SW 1271 (cell line): Measurements from ENCODE around the gene ANKH.
"Not testable (repeated sequence)": the region's sequence is repeated elsewhere in the genome, so short reads cannot be mapped to it uniquely, and the experiment has no call there.

Experiments used
- DNase-seq, 2 experiments: peaks; one replicate each; lab custom pipeline; 2025; lab: John Stamatoyannopoulos, UW

Gene ANKH

GRCh38 chr5:14871214-14872069 is at the start of gene ANKH:
Gene ANKH (minus strand): TSS chr5:14871778. CDS start chr5:14871447, 331 bp downstream.
- DNase-seq: peak; percentile 70 to 71

DNA sequence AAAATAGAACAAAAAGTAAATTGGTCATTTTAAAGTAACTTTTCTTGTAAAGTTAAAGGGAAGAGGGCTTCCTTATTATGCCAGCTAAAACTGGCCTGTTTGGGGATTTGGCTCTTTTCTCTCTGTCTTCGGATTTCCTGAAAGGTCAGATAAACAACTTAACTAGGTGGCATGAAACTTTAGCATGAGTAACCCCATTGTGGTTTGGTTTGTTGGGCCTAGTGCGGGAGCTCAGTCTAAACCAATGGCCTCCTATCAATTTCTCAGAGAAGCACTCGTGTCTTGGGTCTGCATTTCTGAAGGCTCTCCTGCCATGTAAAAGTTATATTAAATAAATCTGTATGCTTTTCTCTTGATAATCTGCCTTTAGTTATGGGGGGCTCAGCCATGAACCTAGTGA is 48.5 kb upstream of the ANKH start:
- no peak for DNase-seq

- DNase-seq: not testable (repeated sequence)
These were observed 47.5 kb upstream of the ANKH start for GRCh38 chr5:14919106-14919505.

DNA sequence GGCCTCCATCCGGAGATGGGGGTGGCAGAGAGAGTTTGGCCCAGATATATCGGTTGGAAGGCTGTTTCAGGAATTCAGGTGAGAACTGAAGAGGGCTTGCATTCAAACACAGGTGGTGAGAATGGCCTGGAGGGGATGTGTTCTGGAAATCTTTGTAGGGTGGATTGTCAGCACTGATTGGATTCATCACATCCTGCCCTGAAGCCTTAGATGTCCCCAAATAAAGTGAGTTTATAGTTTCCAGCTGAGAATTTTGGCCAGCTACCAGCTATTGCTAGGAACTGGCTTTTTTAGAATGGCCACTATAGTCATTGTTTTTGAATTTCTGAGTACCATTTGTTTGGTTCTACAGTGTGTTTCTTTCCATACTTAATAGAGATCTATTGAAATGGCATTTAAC is 46.1 kb upstream of the ANKH start:
- DNase-seq: no peak

DNA sequence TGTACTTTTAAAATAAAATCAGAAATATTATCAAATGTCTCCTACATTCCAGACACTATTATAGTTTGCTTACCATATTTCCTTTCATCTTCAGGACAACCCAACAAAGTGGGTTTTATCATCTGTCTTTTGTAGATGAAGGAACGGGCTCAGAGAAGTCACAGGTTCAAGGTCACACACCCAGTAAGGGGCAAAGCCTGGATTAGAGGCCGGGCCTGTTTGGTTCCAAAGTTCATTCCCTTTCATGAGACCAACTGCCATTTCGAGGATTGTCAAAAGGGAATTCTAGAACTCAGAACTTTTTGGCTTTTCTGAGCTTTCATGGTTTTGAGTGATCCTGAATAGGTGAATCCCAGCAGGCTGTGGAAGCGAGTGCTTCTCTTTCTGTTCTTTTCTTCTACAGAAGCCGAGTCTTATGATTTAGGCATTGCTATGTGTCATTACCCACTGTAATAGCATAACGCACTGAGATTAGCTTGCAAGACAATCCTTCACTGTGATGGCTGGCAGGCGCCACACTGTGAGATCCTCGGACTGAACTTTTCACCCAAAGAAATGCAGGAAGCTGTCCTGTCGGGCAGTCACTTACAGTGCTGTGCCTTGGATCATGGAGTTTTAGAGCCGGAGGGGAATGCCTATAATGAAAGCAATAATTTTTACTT is 43.8 kb upstream of the ANKH start:
- DNase-seq: no peak

- no peak for DNase-seq
These were observed 43.2 kb upstream of the ANKH start for GRCh38 chr5:14914623-14915260.

- no peak for DNase-seq
These were observed 42.6 kb upstream of the ANKH start for GRCh38 chr5:14914193-14914592.

DNA sequence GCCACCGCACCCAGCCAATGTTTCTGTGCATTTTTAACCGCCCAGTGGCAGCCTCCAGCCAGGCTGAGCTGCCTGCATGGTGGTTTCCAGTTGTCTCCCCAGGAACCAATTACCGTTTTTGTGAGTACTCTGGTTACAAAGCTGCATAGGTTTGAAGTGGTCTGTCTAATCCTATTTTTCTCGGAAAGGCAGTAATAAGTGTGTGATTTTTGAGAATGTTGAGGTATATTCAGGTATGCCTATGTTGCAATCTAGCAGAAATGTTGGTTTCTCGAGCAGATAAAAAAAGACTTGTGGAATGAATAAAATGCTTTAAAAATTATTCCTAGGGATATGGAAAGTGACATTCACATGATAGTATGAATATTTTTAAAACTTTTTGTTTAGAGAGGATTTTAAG is 41.5 kb upstream of the ANKH start:
- DNase-seq: no peak

- DNase-seq: no peak
These were observed 40.6 kb upstream of the ANKH start for GRCh38 chr5:14912206-14912605.

DNA sequence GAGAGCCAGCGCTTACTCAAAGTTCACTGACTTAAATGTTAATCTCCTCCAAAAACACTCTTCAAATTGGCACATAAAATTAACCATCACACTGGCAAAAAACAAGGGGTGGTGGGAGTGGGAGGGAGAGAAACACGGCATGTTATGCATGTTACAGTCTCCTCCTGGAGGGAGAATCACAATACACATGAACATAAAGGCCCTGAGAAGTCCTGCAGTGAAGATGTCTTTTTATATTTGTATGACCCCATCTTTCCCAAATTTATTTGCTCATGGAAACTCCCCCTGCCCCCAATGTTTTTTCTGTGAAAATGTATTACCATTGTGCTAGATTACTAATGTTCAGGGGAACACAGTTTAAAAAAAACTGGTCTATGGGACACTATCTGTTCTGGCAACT is 37.8 kb upstream of the ANKH start:
- DNase-seq: no peak

GRCh38 chr5:14908172-14908571 is 36.6 kb upstream of the ANKH start:
- DNase-seq: no peak

DNA sequence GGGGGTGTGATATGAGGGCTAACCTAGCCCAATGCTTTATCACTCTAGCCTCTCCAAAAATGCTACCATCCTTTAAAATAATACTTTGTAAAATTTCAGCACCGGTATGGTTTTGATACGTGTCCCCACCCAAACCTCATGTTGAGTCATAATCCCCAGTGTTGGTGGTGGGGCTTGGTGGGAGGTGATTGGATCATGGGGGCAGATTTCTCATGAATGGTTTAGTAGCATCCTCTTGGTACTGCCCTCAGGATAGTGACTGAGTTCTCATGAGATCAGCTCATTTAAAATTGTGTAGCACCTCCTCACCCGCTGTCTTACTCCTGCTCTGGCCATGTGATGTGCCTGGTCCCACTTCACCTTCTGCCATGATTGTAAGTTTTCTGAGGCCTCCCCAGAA is 35.0 kb upstream of the ANKH start:
- DNase-seq: no peak

DNA sequence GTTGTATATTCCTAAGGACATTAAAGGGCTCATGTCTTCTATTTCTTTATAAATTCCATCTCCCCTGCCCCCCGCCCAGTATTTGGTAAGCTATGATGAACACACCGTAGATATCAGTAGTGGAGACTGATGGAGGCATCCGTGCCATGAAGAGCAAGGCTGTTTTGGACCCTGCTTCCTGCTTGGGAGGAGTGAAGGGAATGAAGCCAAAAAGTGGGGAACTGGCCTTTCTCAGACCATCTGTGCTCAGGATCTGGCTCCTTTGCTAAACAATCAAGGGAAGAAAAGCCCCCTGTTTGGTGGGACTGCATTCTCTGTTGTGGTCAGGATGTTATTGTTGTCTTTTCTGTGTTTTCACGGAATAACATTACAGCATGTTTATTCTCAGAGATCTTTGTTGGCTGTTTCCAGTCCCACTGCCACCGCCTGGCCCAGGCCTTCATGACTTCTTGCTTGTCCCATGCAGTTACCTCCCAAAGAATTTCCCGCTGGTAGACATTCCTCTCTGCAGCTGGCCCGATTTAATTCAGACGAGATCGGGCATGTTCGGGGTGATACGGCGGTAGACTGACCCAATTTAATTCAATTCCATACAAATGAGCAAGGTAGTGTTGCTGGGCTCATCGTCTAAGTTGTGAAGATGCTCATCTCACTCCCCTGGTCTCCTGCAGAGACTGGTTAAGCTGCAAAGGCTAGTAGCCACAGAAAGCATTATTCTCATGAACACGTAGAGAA is 31.4 kb upstream of the ANKH start:
- DNase-seq: no peak

DNA sequence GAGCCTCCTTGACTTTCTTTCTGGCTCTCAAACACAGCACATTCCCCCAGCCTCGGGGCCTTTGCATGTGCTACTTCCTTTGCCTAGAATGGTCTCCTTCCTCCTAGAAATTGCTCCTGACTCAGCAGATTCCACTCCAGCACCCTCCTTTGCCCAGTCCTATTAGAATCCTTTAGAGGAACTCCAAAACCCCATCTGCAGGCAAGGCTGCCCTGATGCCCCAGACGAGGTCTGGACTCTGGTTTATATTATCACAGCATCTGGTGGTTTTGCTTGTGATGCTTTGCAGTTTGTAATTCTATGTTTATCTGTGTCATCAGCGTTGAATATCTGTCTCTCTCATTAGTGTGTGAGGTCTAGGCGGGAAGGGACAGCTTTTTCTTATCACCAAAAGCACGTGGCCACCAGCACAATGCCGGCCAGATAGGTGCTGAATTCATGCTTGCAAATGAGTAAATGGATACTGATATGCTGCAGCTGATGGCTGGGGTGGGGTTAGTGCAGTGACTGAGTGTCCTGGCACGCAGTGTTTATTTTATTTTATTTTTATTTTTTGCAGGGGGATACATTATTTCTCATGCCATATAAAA is 30.0 kb upstream of the ANKH start:
- DNase-seq: no peak

DNA sequence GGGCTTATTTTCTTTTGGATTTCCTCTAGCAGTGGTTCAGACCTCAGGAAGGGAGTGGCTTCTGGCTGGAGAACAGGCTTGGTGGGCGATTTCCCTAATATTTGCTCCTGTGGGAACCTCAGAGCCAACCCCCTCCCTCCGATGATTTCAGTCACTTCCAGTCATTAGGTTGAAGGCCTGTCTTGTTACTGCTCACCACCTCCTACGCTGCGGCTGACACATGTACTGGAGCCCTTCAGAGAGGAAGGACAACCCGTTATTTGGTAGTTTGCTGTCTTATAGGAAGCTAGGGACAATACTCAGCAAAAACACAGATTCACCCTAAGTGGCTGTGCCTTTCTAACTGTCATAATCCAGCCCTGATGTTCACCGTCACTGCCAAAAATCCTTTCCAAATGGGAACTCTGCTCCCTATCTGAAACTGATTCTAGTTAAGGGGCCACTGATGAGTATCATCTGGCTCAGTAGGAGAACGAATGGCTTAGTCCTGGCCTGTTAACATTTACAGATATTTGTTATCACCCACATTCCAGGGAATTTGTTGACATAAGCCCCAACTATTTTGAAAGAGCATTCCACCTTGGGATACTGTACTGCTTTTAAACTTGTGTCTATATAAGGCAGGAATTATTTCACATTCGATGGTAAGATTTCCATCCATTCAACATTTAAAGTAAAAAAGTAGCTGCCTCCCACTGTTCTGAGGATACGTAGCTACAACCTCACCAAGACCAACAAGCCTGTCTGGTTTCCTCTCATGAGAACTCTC is 29.3 kb upstream of the ANKH start:
- DNase-seq: no peak

DNA sequence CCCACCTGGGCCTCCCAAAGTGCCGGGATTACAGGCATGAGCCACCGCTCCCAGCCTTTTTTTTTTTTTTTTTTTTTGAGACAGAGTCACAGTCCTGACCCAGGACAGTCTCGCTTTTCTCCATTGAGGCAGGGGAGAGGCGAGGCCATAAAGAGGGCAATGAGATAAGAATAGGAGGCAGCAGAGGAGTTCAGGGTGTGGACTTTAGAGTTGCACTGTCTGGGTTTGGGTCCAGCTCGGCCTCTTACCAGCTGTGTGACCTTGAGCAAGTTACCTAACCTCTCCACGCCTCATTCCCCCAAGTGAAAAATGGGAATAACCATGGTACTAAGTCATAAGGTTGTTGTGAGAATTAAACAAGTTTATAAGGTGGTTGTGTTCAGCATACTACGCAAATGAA is 24.6 kb upstream of the ANKH start:
- DNase-seq: no peak

DNA sequence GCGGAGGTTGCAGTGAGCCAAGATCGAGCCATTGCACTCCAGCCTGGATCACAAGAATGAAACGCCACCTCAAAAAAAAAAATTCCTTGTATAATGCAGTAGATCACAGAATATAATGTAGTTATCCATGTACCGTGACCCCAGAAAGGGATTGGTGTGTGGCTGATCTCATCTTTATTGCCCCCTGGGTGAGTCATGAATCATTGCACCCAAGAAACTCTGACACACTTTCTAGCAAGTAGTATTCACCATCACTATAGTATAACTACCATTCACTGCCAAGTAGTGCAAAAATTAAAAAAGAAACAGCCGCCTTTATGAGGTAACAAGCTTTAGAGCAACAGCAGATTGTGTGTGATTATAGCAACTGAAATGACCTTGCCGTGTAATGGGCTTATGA is 23.7 kb upstream of the ANKH start:
- no peak for DNase-seq

GRCh38 chr5:14894748-14895147 is 23.2 kb upstream of the ANKH start:
- DNase-seq: no peak

GRCh38 chr5:14893381-14893780 is 21.8 kb upstream of the ANKH start:
- DNase-seq: no peak

GRCh38 chr5:14890846-14891245 is 19.3 kb upstream of the ANKH start:
- no peak for DNase-seq

DNA sequence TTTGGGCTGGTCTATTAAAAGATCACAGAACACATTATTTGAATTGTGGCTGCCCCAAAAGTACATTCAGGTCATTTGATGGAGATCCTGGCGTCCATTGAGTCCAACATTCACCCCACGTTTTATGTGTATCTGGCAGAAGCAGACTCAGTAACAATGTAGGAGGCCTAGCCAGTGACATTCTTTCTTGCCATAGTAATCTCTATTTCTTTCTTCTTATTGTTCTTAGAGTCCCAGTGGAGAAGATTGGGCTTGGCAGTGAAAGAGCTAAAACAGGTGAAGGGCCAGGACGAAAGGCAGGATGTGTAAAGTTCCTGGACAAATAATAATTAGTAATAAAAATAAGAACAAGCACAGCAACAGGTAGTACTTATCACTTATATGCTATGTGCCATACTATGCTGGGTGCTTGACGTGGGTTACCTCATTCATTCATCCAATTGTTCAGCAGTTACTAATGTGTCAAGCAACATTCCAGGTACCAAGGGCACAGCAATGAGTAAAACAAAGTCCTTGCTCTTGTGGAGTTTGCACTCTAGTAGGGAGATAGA is 12.6 kb upstream of the ANKH start:
- DNase-seq: no peak
